Epithelial cell of esophagus (primary cell): ENCODE measurements around the gene SLC37A3.
A peak's percentile ranks its signal among the peaks of the same experiment; 100 is the strongest.
"Not testable (repeated sequence)": the region's sequence is repeated elsewhere in the genome, so short reads cannot be mapped to it uniquely, and the experiment has no call there.

ENCODE experiments used
- DNase-seq: peaks from one replicate; pipeline ENCODE4 v3.0.0; 2010; ENCODE audit warnings: low read depth
- H3K4me3 ChIP-seq: 2 replicates; pipeline ENCODE4 v1.5.1; 2011; ENCODE audit warnings: mild to moderate bottlenecking, low read length, control low read depth
- CTCF ChIP-seq: IDR thresholded peaks from 2 replicates; pipeline ENCODE4 v1.5.1; 2011; ENCODE audit warnings: low read depth, mild to moderate bottlenecking, low read length, control low read depth, inconsistent platforms; ENCODE audit not compliant: insufficient read depth; ENCODE audit errors: missing control alignments

The SLC37A3 gene

GRCh38 chr7:140324714-140325113, 73.6 kb downstream of the SLC37A3 start:
- H3K4me3 ChIP-seq = no peak overlapping the region
- TF ChIP-seq CTCF = no peak
- no peak for DNase-seq

GRCh38 chr7:140322759-140323158, 75.6 kb downstream of the SLC37A3 start:
- no peak overlapping the region for H3K4me3 ChIP-seq
- no peak for DNase-seq

GRCh38 chr7:140320078-140320477, 78.3 kb downstream of the SLC37A3 start:
- H3K4me3 ChIP-seq = not testable (repeated sequence)
- peak; percentile 29 for DNase-seq

More at GRCh38 chr7:140322759-140323158, 75.6 kb downstream of the SLC37A3 start:
- TF ChIP-seq CTCF = no peak

GRCh38 chr7:140317999-140318398, 80.3 kb downstream of the SLC37A3 start:
- no peak for DNase-seq
- TF ChIP-seq CTCF = no peak
- H3K4me3 ChIP-seq = no peak overlapping the region

- no peak for TF ChIP-seq CTCF
- no peak for DNase-seq
- no peak overlapping the region for H3K4me3 ChIP-seq
These were observed 80.7 kb downstream of the SLC37A3 start for GRCh38 chr7:140317597-140317996.

- no peak for TF ChIP-seq CTCF
- H3K4me3 ChIP-seq = peak overlapping the region; percentile 35
- DNase-seq = peak; percentile 98
These were observed 82.1 kb downstream of the SLC37A3 start for GRCh38 chr7:140316165-140316661.

GRCh38 chr7:140315498-140316164, 82.7 kb downstream of the SLC37A3 start:
- DNase-seq = no peak
- TF ChIP-seq CTCF = no peak
- H3K4me3 ChIP-seq = peak overlapping the region; percentile 35
